H9 (cell line): ENCODE data around the gene FGF3. TPM values are rescaled to one million over a fixed set of nuclear protein-coding genes. Genes with fewer than 3 reads are reported as not detected.

Experiments used
- DNase-seq: peaks from one replicate; pipeline ENCODE4 v3.0.0-alpha.2; 2017
- H2AFZ ChIP-seq: one replicate; pipeline ENCODE4 v1.6.1; 2013; ENCODE audit warnings: mild to moderate bottlenecking, low read length, control low read depth, moderate library complexity
- H2AK5ac ChIP-seq: 2 replicates; pipeline ENCODE4 v1.6.1; 2013; ENCODE audit warnings: low read length, control low read depth, mixed read lengths; ENCODE audit not compliant: insufficient read length
- H2BK120ac ChIP-seq: one replicate; pipeline ENCODE4 v1.6.1; 2013; ENCODE audit warnings: low read depth, mild to moderate bottlenecking, low read length, control low read depth, inconsistent platforms; ENCODE audit not compliant: poor library complexity, severe bottlenecking
- H2BK12ac ChIP-seq: 2 replicates; pipeline ENCODE4 v1.6.1; 2013; ENCODE audit warnings: low read length, control low read depth, mixed read lengths, low read depth; ENCODE audit not compliant: insufficient read length
- H2BK15ac ChIP-seq: 2 replicates; pipeline ENCODE4 v1.6.1; 2013; ENCODE audit warnings: low read depth, low read length, control low read depth
- H2BK20ac ChIP-seq: one replicate; pipeline ENCODE4 v1.6.1; 2013; ENCODE audit warnings: low read depth, mild to moderate bottlenecking, low read length, control low read depth, inconsistent platforms; ENCODE audit not compliant: poor library complexity, severe bottlenecking
- H2BK5ac ChIP-seq: 2 replicates; pipeline ENCODE4 v1.6.1; 2013; ENCODE audit warnings: low read length, control low read depth, mixed read lengths; ENCODE audit not compliant: insufficient read length
- H3K14ac ChIP-seq: 2 replicates; pipeline ENCODE4 v1.6.1; 2013; ENCODE audit warnings: low read length, control low read depth; ENCODE audit not compliant: insufficient read depth
- H3K18ac ChIP-seq: 2 replicates; pipeline ENCODE4 v1.6.1; 2013; ENCODE audit warnings: low read depth, mild to moderate bottlenecking, mixed read lengths, low read length, control low read depth; ENCODE audit not compliant: insufficient read length
- H3K23ac ChIP-seq: 2 replicates; pipeline ENCODE4 v1.6.1; 2013; ENCODE audit warnings: low read length, control low read depth, mixed read lengths, low read depth; ENCODE audit not compliant: insufficient read length
- H3K23me2 ChIP-seq: 2 replicates; pipeline ENCODE4 v1.6.1; 2013; ENCODE audit warnings: low read depth, mild to moderate bottlenecking, mixed read lengths, low read length, control low read depth; ENCODE audit not compliant: insufficient read length, poor library complexity, severe bottlenecking
- H3K27ac ChIP-seq: 2 replicates; pipeline ENCODE4 v1.5.1; 2013; ENCODE audit warnings: low read length, control low read depth, mixed read lengths, low read depth; ENCODE audit not compliant: insufficient read length
- H3K27me3 ChIP-seq: 2 replicates; pipeline ENCODE4 v1.6.1; 2013; ENCODE audit warnings: low read length, control low read depth, inconsistent platforms; ENCODE audit not compliant: insufficient read depth
- H3K4ac ChIP-seq: 2 replicates; pipeline ENCODE4 v1.6.1; 2013; ENCODE audit warnings: low read depth, mild to moderate bottlenecking, control low read depth, inconsistent platforms, low read length, moderate library complexity
- H3K4me1 ChIP-seq: 2 replicates; pipeline ENCODE4 v1.6.1; 2013; ENCODE audit warnings: low read length, control low read depth, inconsistent platforms; ENCODE audit not compliant: insufficient read depth
- H3K4me2 ChIP-seq: 2 replicates; pipeline ENCODE4 v1.6.1; 2013; ENCODE audit warnings: low read length, control low read depth, mixed read lengths; ENCODE audit not compliant: insufficient read length, insufficient read depth
- H3K56ac ChIP-seq: 2 replicates; pipeline ENCODE4 v1.6.1; 2013; ENCODE audit warnings: low read depth, mild to moderate bottlenecking, mixed read lengths, low read length, control low read depth; ENCODE audit not compliant: insufficient read length
- H3K79me1 ChIP-seq: 2 replicates; pipeline ENCODE4 v1.6.1; 2013; ENCODE audit warnings: low read depth, mild to moderate bottlenecking, moderate library complexity, low read length, control low read depth, inconsistent platforms; ENCODE audit not compliant: insufficient read depth, poor library complexity, severe bottlenecking
- H3K79me2 ChIP-seq: 2 replicates; pipeline ENCODE4 v1.6.1; 2013; ENCODE audit warnings: low read length, control low read depth, inconsistent platforms; ENCODE audit not compliant: insufficient read depth
- H3K9ac ChIP-seq: 2 replicates; pipeline ENCODE4 v1.6.1; 2013; ENCODE audit warnings: low read length, control low read depth, mixed read lengths; ENCODE audit not compliant: insufficient read length; ENCODE audit errors: extremely low read depth
- H3K9me3 ChIP-seq: one replicate; pipeline ENCODE4 v1.6.1; 2013; ENCODE audit warnings: low read depth, low read length, inconsistent platforms; ENCODE audit not compliant: control insufficient read depth
- H3T11ph ChIP-seq: one replicate; pipeline ENCODE4 v1.6.1; 2013; ENCODE audit warnings: mild to moderate bottlenecking, low read length, control low read depth, inconsistent platforms
- H4K20me1 ChIP-seq: one replicate; pipeline ENCODE4 v1.6.1; 2013; ENCODE audit not compliant: control insufficient read depth, insufficient read length, insufficient read depth
- H4K5ac ChIP-seq: 2 replicates; pipeline ENCODE4 v1.6.1; 2013; ENCODE audit warnings: low read depth, mild to moderate bottlenecking, mixed read lengths, low read length, control low read depth; ENCODE audit not compliant: insufficient read length
- H4K8ac ChIP-seq: replicated peaks from 2 replicates; pipeline ENCODE4 v1.6.1; 2013; ENCODE audit warnings: low read length, control low read depth, mixed read lengths, low read depth; ENCODE audit not compliant: insufficient read length
- H4K91ac ChIP-seq: 2 replicates; pipeline ENCODE4 v1.6.1; 2013; ENCODE audit warnings: low read depth, mild to moderate bottlenecking, moderate library complexity, mixed read lengths, low read length, control low read depth; ENCODE audit not compliant: insufficient read length
- H3K27ac Mint-ChIP-seq, 3 experiments: 2 replicates in 2 of 3; 3 replicates in 1 of 3; pipeline ENCODE4 v1.8.0; 2020 to 2021; ENCODE audit warnings: mixed read lengths in 3 of 3, mild to moderate bottlenecking in 1 of 3, moderate library complexity in 1 of 3
- H3K27me3 Mint-ChIP-seq: 2 replicates; pipeline ENCODE4 v1.8.0; 2021; ENCODE audit warnings: low read depth, mild to moderate bottlenecking, moderate library complexity, mixed read lengths
- H3K36me3 Mint-ChIP-seq, 3 experiments: 2 replicates in 2 of 3; 3 replicates in 1 of 3; pipeline ENCODE4 v1.8.0; 2020 to 2021; ENCODE audit warnings: low read depth in 3 of 3, mixed read lengths in 3 of 3; ENCODE audit not compliant: insufficient read depth in 1 of 3
- H3K4me1 Mint-ChIP-seq, 2 experiments: 2 replicates each; pipeline ENCODE4 v1.8.0; 2020; ENCODE audit warnings: mixed read lengths in 2 of 2
- H3K4me3 Mint-ChIP-seq, 2 experiments: 2 replicates in 1 of 2; 3 replicates in 1 of 2; pipeline ENCODE4 v1.8.0; 2020 to 2021; ENCODE audit warnings: mild to moderate bottlenecking in 2 of 2, mixed read lengths in 2 of 2, moderate library complexity in 1 of 2
- H3K9me3 Mint-ChIP-seq, 2 experiments: 2 replicates in 1 of 2; 3 replicates in 1 of 2; pipeline ENCODE4 v1.8.0; 2020; ENCODE audit warnings: mild to moderate bottlenecking in 2 of 2, mixed read lengths in 2 of 2, moderate library complexity in 1 of 2
- WGBS: extraction: QIAGEN DNeasy Blood & Tissue Kit; methylation state at CpG from one replicate; pipeline ENCODE4 v1.1.7; 2013; ENCODE audit warnings: missing lambda C conversion rate, low lambda C conversion rate, mixed read lengths; ENCODE audit not compliant: insufficient read length; ENCODE audit errors: extremely low coverage; 5-methylcytosine and 5-hydroxymethylcytosine counted together
- total RNA-seq: library from RNA; stranded (reverse); gene quantifications from 2 replicates; pipeline ENCODE4 v1.2.1, GENCODE V29; 2021
- TF ChIP-seq, protein P1 (sequence below): fragments of 200-600 bp; sonication (generic); conservative IDR thresholded peaks from 3 replicates; pipeline ENCODE4 v1.8.0; 2021; ENCODE audit warnings: antibody characterized with exemption, mild to moderate bottlenecking

Gene FGF3
- total RNA-seq, 1 experiment from 2014 or later: not detected

DNA sequence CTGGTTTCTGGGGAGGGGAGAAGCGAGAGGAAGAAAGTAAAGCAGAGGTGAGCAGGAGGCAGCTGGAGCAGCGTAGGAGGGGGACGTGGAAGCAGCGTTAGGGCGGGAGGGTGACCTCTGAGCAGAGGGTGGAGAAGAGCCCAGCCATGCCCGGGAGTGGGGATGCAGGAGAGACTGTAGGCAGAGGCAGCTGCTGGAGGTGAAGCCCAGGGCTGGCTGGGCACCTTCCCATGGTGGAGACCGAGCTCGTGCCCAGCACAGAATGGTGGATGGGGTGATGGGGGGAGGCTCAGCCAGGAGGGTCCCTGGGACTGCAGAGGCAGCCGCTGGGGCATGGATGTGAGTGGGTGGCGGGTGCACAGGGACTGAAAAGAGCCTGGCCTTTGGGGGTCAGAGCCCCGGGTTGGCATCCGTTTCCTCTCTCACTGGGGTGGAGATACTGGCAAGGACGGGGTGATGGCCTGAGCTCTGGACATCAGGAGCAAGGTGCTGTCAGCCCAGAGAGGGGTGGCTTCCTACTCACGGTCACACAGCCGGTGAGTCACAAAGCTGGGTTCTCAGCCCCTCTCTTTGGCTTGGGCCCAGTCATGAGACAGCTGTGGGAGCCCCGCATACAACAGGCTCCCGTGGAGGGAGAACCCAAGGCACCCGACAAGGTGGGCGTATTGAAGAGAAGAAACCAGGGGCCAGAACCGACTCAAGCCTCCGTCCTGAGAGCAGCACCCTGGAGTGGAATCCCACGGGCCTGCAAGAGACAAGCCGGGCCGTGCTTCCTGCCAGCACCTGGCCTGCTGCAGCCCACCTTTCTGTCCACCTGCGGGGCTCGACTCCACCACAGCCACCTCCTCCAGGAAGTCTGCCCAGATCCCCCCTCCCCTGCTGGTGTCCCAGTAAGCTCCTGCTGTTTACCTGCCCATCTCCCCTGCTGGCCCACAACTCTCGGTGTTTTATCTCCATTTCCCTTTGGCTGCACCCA lies 45.8 kb upstream of the FGF3 start:
- Histone ChIP-seq H3K56ac (no peak overlapping the region), H3K9me3 (no peaks in the 10 kb centered on the region), H3K27ac (no peak overlapping the region), H3K79me2 (no peaks in the 10 kb centered on the region), H4K8ac (no peak overlapping the region), H2BK20ac (no peak overlapping the region), H2AFZ (no peak overlapping the region), H3K23me2 (no peaks in the 10 kb centered on the region), H3K23ac (no peak overlapping the region), H3K4ac (no peak overlapping the region), H3K14ac (no peak overlapping the region; the same call in 1 of the 2 replicates), H4K91ac (no peak overlapping the region), H4K5ac (no peak overlapping the region), H2BK15ac (no peak overlapping the region), H3T11ph (no peak overlapping the region), H3K4me1 (no peaks in the 10 kb centered on the region), H3K27me3 (no peaks in the 10 kb centered on the region), H3K4me2 (no peak overlapping the region), H3K9ac (no peak overlapping the region), H3K18ac (no peak overlapping the region), H2AK5ac (no peak overlapping the region), H3K79me1 (no peaks in the 10 kb centered on the region), H4K20me1 (no peaks in the 10 kb centered on the region), H2BK12ac (no peak overlapping the region), H2BK120ac (no peak overlapping the region), H2BK5ac (no peak overlapping the region)
- Mint-ChIP-seq H3K4me1 (peaks cover 24 to 37% of the 10 kb centered on the region in 2 experiments), H3K9me3 (no peaks in the 10 kb centered on the region), H3K4me3 (peak overlapping the region in 1 of 2 experiments; percentile 61; a peak in 2 of 5 replicates), H3K27ac (peak overlapping the region in 1 of 3 experiments; percentile 76; a peak in 1 of 7 replicates), H3K27me3 (peaks cover 26% of the 10 kb centered on the region), H3K36me3 (no peaks in the 10 kb centered on the region)
- TF ChIP-seq, protein P1, sequence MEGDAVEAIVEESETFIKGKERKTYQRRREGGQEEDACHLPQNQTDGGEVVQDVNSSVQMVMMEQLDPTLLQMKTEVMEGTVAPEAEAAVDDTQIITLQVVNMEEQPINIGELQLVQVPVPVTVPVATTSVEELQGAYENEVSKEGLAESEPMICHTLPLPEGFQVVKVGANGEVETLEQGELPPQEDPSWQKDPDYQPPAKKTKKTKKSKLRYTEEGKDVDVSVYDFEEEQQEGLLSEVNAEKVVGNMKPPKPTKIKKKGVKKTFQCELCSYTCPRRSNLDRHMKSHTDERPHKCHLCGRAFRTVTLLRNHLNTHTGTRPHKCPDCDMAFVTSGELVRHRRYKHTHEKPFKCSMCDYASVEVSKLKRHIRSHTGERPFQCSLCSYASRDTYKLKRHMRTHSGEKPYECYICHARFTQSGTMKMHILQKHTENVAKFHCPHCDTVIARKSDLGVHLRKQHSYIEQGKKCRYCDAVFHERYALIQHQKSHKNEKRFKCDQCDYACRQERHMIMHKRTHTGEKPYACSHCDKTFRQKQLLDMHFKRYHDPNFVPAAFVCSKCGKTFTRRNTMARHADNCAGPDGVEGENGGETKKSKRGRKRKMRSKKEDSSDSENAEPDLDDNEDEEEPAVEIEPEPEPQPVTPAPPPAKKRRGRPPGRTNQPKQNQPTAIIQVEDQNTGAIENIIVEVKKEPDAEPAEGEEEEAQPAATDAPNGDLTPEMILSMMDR: no peak
- DNase-seq: peak; percentile 27
- no CpG with 5 or more reads among the region's 27 CpGs for WGBS
